HG03095 (cell line): ENCODE results near the gene FOXI1.
"Not testable (repeated sequence)": the region's sequence is repeated elsewhere in the genome, so short reads cannot be mapped to it uniquely, and the experiment has no call there.

Experiments used
- ATAC-seq: cut with Tn5 transposase; IDR thresholded peaks from one replicate; pipeline ENCODE4 v1.9.1; 2021; ENCODE audit warnings: moderate library complexity; ENCODE audit not compliant: unreplicated experiment

Gene FOXI1

GRCh38 chr5:170092455-170093101 is 13.1 kb upstream of the FOXI1 start:
- ATAC-seq, result no peak

- not testable (repeated sequence) for ATAC-seq
Observed at GRCh38 chr5:170094329-170094728, 11.4 kb upstream of the FOXI1 start.

- ATAC-seq, result no peak
Observed at GRCh38 chr5:170095646-170096045, 10.1 kb upstream of the FOXI1 start.

GRCh38 chr5:170097934-170098333 is 7.8 kb upstream of the FOXI1 start:
- ATAC-seq, result no peak

GRCh38 chr5:170100066-170100943 is 5.4 kb upstream of the FOXI1 start:
- ATAC-seq, result no peak

- no peak for ATAC-seq
Observed at GRCh38 chr5:170103447-170103846, 2.2 kb upstream of the FOXI1 start.

GRCh38 chr5:170104299-170104698 is 1.4 kb upstream of the FOXI1 start:
- ATAC-seq, result no peak

GRCh38 chr5:170104710-170105109 is 987 bp upstream of the FOXI1 start:
- no peak for ATAC-seq

GRCh38 chr5:170107674-170108073 is 2.0 kb downstream of the FOXI1 start:
- no peak for ATAC-seq

GRCh38 chr5:170108266-170108785 is 2.6 kb downstream of the FOXI1 start:
- ATAC-seq, result no peak

- no peak for ATAC-seq
Observed at GRCh38 chr5:170109059-170110031, 3.6 kb downstream of the FOXI1 start.

GRCh38 chr5:170110403-170111087 is 4.8 kb downstream of the FOXI1 start:
- ATAC-seq, result no peak

- ATAC-seq, result no peak
Observed at GRCh38 chr5:170111088-170111785, 5.5 kb downstream of the FOXI1 start.

- ATAC-seq, result no peak
Observed at GRCh38 chr5:170112876-170113521, 7.3 kb downstream of the FOXI1 start.

GRCh38 chr5:170113522-170113900 is 7.8 kb downstream of the FOXI1 start:
- ATAC-seq, result no peak

GRCh38 chr5:170114271-170114670 is 8.6 kb downstream of the FOXI1 start:
- ATAC-seq, result no peak

GRCh38 chr5:170115925-170116324 is 10.2 kb downstream of the FOXI1 start:
- ATAC-seq, result no peak

- ATAC-seq, result no peak
Observed at GRCh38 chr5:170117736-170118135, 12.0 kb downstream of the FOXI1 start.

- no peak for ATAC-seq
Observed at GRCh38 chr5:170120576-170120975, 14.9 kb downstream of the FOXI1 start.
